Skeletal muscle tissue (tissue), 4 donors: Measurements from ENCODE around the gene OBP2A. TPM values are rescaled to one million over a fixed set of nuclear protein-coding genes. Genes with fewer than 3 reads are reported as not detected.

Experiments used
- H3K27ac ChIP-seq: one replicate; pipeline ENCODE4 v1.7.0; 2013; ENCODE audit warnings: mild to moderate bottlenecking, low read depth, low read length, inconsistent platforms
- H3K27me3 ChIP-seq, 3 donors: one replicate each; pipeline ENCODE4 v1.7.0; 2013; ENCODE audit warnings: low read length in 3 of 3; ENCODE audit not compliant: control insufficient read depth in 3 of 3, insufficient read depth in 3 of 3
- H3K36me3 ChIP-seq, 3 donors: one replicate each; pipeline ENCODE4 v1.7.0; 2013; ENCODE audit warnings: low read length in 3 of 3; ENCODE audit not compliant: control insufficient read depth in 3 of 3, insufficient read depth in 3 of 3
- H3K4me1 ChIP-seq, 3 donors: one replicate each; pipeline ENCODE4 v1.7.0; 2013; ENCODE audit warnings: low read length in 3 of 3, mild to moderate bottlenecking in 3 of 3; ENCODE audit not compliant: control insufficient read depth in 3 of 3, insufficient read depth in 3 of 3
- H3K4me3 ChIP-seq, 3 donors: one replicate each; pipeline ENCODE4 v1.7.0; 2013; ENCODE audit warnings: low read length in 3 of 3
- H3K9ac ChIP-seq, 3 donors: one replicate each; pipeline ENCODE4 v1.7.0; 2013; ENCODE audit warnings: low read length in 3 of 3, mild to moderate bottlenecking in 3 of 3, moderate library complexity in 2 of 3, low read depth in 1 of 3
- H3K9me3 ChIP-seq, 3 donors: one replicate each; pipeline ENCODE4 v1.7.0; 2013; ENCODE audit warnings: low read length in 3 of 3; ENCODE audit not compliant: control insufficient read depth in 3 of 3
- total RNA-seq: library from RNA; depleted of rRNA; stranded (reverse); fragments of >200 nt; gene quantifications from one replicate; pipeline ENCODE4 v1.2.3, GENCODE V29; 2014
- donor health status: Osteomylitis.

OBP2A gene
- total RNA-seq, 1 donor from 2014 or later: not detected

- H3K36me3 ChIP-seq: no peaks in the 10 kb centered on the region
- peaks cover 0 to 3% (median 0%) of the 10 kb centered on the region in 3 donors for H3K4me1 ChIP-seq
- H3K27me3 ChIP-seq: peaks cover 3 to 24% (median 22%) of the 10 kb centered on the region in 3 donors
- H3K27ac ChIP-seq: no peak within 1 kb of the TSS
- H3K4me3 ChIP-seq: no peak within 1 kb of the TSS
- H3K9ac ChIP-seq: no peak within 1 kb of the TSS
- no peaks in the 10 kb centered on the region for H3K9me3 ChIP-seq
These were observed 24.9 kb upstream of the OBP2A start, which contains the start of gene LCN1 for GRCh38 chr9:135520916-135521607. LCN1 (plus strand) TSS chr9:135521440; CDS start chr9:135521498, 58 bp downstream.

GRCh38 chr9:135521608-135522095, 24.3 kb upstream of the OBP2A start:
- H3K27ac ChIP-seq: no peak overlapping the region
- peaks cover 0 to 3% (median 0%) of the 10 kb centered on the region in 3 donors for H3K4me1 ChIP-seq
- H3K36me3 ChIP-seq: no peaks in the 10 kb centered on the region
- peaks cover 3 to 27% (median 22%) of the 10 kb centered on the region in 3 donors for H3K27me3 ChIP-seq
- H3K4me3 ChIP-seq: no peak overlapping the region
- no peak overlapping the region for H3K9ac ChIP-seq
- no peaks in the 10 kb centered on the region for H3K9me3 ChIP-seq

DNA sequence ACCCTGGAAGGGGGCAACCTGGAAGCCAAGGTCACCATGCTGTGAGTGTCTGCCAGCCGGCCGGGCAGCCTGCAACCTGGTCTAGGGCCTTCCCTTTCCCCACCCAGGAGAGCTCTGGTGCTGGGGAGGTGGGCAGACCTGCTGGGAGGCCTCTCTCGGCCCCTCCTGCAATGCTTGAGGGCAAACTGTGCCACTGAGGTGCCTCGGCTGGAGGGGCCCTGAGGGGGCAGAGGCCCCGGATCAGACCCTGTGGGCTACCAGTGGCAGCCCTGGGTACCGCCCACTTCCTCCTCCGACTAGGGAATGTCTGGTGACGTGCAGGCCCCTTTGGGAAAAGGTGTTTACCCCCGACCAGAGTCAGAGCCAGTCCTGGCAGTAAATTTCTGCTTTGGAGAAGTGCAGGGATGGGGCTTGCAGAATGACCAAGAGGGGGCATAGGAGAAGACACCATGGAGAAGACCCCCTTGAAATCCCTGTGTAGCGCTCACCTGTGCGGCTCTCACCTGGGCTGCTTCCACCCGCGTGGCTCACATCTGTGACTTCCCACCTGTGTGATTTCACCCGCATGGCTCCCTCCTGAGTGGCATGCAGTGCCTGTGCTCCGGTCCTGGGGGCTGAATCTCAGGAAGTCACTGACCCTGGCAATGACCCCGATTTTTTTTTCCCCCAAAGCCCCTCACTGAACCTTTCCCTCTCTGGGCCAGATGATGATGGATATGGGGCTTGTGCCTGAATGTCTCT, 23.6 kb upstream of the OBP2A start:
- no peaks in the 10 kb centered on the region for H3K36me3 ChIP-seq
- H3K4me1 ChIP-seq: peaks cover 0 to 3% (median 0%) of the 10 kb centered on the region in 3 donors
- no peak overlapping the region for H3K4me3 ChIP-seq
- no peak overlapping the region for H3K9ac ChIP-seq
- no peak overlapping the region for H3K27ac ChIP-seq
- H3K9me3 ChIP-seq: no peaks in the 10 kb centered on the region
- H3K27me3 ChIP-seq: peaks cover 3 to 32% (median 22%) of the 10 kb centered on the region in 3 donors

GRCh38 chr9:135522931-135523330, 23.0 kb upstream of the OBP2A start:
- H3K27ac ChIP-seq: no peak overlapping the region
- peaks cover 0 to 3% (median 0%) of the 10 kb centered on the region in 3 donors for H3K4me1 ChIP-seq
- no peaks in the 10 kb centered on the region for H3K9me3 ChIP-seq
- H3K36me3 ChIP-seq: no peaks in the 10 kb centered on the region
- H3K9ac ChIP-seq: no peak overlapping the region
- peaks cover 3 to 32% (median 22%) of the 10 kb centered on the region in 3 donors for H3K27me3 ChIP-seq
- H3K4me3 ChIP-seq: no peak overlapping the region

GRCh38 chr9:135523521-135524129, 22.3 kb upstream of the OBP2A start:
- Histone ChIP-seq H3K9ac (no peak overlapping the region), H3K4me3 (no peak overlapping the region), H3K27ac (no peak overlapping the region), H3K4me1 (peaks cover 0 to 3% (median 0%) of the 10 kb centered on the region in 3 donors), H3K36me3 (no peaks in the 10 kb centered on the region), H3K27me3 (peaks cover 3 to 35% (median 26%) of the 10 kb centered on the region in 3 donors), H3K9me3 (no peaks in the 10 kb centered on the region)

DNA sequence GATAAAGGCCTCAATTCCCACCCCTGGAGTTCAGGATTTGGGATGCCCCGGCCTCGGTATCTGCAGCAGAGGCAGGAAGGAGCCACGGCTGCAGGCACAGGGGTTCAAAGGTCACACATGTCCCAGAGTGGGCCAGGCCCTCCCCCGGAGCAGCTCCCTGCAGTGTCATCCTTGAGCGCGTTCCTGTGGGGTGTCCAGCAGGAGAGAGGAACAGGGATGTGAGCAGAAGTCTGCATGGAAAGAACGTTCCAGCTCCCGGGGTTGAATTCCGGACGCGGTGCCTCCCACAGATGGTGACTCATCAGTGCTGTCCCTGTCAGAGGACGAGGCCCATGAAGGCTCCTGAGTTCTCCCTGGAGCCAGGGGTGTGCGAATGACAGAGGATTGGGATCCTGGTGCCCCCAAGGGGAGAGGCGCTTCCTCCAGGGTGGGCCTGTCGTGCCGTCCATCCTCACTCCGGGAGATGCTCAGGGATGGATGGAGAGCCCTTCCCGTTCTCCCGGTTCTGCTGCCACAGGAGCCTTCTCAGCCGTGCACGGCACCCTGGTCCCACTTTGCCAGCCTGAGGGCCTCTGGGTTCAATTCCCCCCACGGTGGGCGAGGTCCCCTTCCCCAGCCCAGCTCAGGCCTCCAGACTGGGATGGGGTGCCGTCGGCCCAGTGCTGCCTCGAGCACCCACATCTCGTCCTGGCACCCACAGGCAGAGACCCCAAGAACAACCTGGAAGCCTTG, 21.6 kb upstream of the OBP2A start:
- H3K9me3 ChIP-seq: no peaks in the 10 kb centered on the region
- peaks cover 3 to 35% (median 26%) of the 10 kb centered on the region in 3 donors for H3K27me3 ChIP-seq
- H3K4me1 ChIP-seq: peaks cover 0 to 3% (median 0%) of the 10 kb centered on the region in 3 donors
- no peak overlapping the region for H3K9ac ChIP-seq
- no peak overlapping the region for H3K27ac ChIP-seq
- no peaks in the 10 kb centered on the region for H3K36me3 ChIP-seq
- no peak overlapping the region for H3K4me3 ChIP-seq

DNA sequence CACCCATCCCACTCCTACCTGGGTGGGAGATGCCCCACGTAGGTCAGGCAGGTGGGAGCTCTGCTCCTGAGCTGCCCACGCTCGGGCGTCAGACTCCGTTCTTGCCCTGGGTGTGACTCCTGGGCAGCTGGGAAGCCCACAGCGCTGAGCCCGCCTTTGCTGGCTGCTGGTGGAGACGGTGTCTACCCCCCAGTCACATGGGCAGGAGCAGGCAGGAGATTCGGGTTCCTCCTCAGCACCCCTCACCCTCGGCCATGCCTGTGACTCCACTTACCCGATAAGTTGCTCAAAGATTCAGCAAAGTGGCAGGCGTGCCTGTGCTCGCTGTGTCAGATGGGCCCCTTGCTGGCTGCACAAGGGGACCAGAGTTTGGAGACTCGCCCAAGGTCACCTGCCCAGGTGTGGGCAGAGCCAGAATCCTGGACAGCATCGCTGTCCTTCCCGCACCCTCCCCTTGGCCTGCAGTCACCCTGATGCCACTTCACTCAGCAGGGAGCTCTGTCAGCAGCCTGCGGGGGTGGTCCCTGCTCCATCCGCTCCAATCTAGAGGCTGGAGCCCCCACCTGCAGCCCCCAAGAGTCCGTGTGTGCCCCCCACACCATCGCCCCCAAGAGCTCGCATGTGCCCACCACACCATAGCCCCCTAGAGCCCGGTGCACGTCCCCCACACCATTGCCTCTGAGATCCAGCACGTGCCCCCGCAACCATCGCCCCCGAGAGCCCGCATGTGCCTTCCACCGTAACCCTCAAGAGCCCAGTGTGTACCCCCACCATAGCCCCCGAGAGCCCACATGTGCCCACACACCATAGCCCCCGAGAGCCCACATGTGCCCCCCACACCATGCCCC, 20.5 kb upstream of the OBP2A start:
- H3K9ac ChIP-seq: no peak overlapping the region
- no peak overlapping the region for H3K27ac ChIP-seq
- H3K36me3 ChIP-seq: no peaks in the 10 kb centered on the region
- peaks cover 5 to 33% (median 26%) of the 10 kb centered on the region in 3 donors for H3K27me3 ChIP-seq
- no peak overlapping the region for H3K4me3 ChIP-seq
- no peaks in the 10 kb centered on the region for H3K9me3 ChIP-seq
- H3K4me1 ChIP-seq: peaks cover 0 to 3% (median 0%) of the 10 kb centered on the region in 3 donors

DNA sequence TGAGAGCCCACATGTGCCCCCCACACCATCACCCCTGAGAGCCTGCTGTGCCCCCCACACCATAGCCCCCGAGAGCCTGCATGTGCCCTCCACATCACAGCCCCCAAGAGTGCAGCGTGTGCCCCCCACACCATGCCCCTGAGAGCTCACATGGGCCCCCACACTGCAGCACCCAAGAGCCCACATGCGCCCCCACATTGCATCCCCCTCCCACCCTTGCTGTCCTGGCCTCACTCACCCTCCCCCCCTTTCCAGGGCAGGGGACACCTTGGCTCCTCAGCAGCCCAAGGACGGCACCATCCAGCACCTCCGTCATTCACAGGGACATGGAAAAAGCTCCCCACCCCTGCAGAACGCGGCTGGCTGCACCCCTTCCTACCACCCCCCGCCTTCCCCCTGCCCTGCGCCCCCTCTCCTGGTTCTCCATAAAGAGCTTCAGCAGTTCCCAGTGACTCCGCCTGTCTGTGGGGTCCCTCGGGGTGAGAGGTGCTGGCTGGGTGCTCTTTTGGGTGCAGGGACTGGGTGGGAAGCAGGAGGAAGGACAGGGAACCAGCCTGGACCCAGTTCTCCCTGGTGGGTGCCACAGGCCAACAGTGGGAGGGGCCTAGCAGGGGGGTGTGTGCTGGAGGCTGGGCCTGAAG, 19.7 kb upstream of the OBP2A start:
- Histone ChIP-seq H3K27me3 (peaks cover 9 to 36% (median 34%) of the 10 kb centered on the region in 3 donors), H3K4me3 (no peak overlapping the region), H3K27ac (no peak overlapping the region), H3K9me3 (no peaks in the 10 kb centered on the region), H3K4me1 (peaks cover 0 to 3% (median 0%) of the 10 kb centered on the region in 3 donors), H3K36me3 (no peaks in the 10 kb centered on the region), H3K9ac (no peak overlapping the region)
